Fibroblast of lung (primary cell): Measurements from ENCODE around the gene HSD3B7. TPM values are rescaled to one million over a fixed set of nuclear protein-coding genes. Genes with fewer than 3 reads are reported as not detected.

Experiments used
- DNase-seq, 2 donors: peaks; one replicate each; pipeline versions ENCODE4 v3.0.0 to v3.0.0-alpha.2; 2010; ENCODE audit warnings: low read depth in 2 of 2
- H2AFZ ChIP-seq: 2 replicates; pipeline ENCODE4 v1.5.1; 2012; ENCODE audit warnings: low read length, control low read depth, inconsistent platforms
- H3K27ac ChIP-seq: 2 replicates; pipeline ENCODE4 v1.5.1; 2011; ENCODE audit warnings: low read length, control low read depth; ENCODE audit not compliant: insufficient read depth
- H3K27me3 ChIP-seq: 2 replicates; pipeline ENCODE4 v1.5.1; 2011; ENCODE audit warnings: mild to moderate bottlenecking, low read length; ENCODE audit not compliant: control insufficient read depth, insufficient read depth
- H3K36me3 ChIP-seq: 2 replicates; pipeline ENCODE4 v1.5.1; 2011; ENCODE audit warnings: low read length; ENCODE audit not compliant: control insufficient read depth, insufficient read depth
- H3K4me1 ChIP-seq: 2 replicates; pipeline ENCODE4 v1.5.1; 2011; ENCODE audit warnings: low read length; ENCODE audit not compliant: control insufficient read depth, insufficient read depth; ENCODE audit errors: extremely low read depth
- H3K4me2 ChIP-seq: 2 replicates; pipeline ENCODE4 v1.5.1; 2011; ENCODE audit warnings: low read length, control low read depth; ENCODE audit not compliant: insufficient read depth; ENCODE audit errors: extremely low read depth
- H3K4me3 ChIP-seq, 4 experiments: fragments of 200-600 bp in 1 of 4; sonication (generic) in 1 of 4; replicated peaks in 1 of 4; 2 replicates each; pipeline ENCODE4 v1.5.1; 2011 to 2016; ENCODE audit warnings: low read length in 4 of 4, low read depth in 3 of 4, mild to moderate bottlenecking in 3 of 4, control low read depth in 2 of 4, inconsistent platforms in 1 of 4, mixed read lengths in 1 of 4; ENCODE audit not compliant: insufficient read depth in 1 of 4; ENCODE audit errors: control extremely low read depth in 1 of 4
- H3K79me2 ChIP-seq: 2 replicates; pipeline ENCODE4 v1.5.1; 2012; ENCODE audit warnings: mild to moderate bottlenecking, low read length, inconsistent platforms; ENCODE audit not compliant: control insufficient read depth, insufficient read depth
- H3K9ac ChIP-seq: 2 replicates; pipeline ENCODE4 v1.5.1; 2011; ENCODE audit warnings: mild to moderate bottlenecking, low read length, control low read depth; ENCODE audit not compliant: insufficient read depth
- H3K9me3 ChIP-seq: 2 replicates; pipeline ENCODE4 v1.5.1; 2012; ENCODE audit warnings: low read depth, low read length; ENCODE audit not compliant: control insufficient read depth, insufficient read depth
- H4K20me1 ChIP-seq: 2 replicates; pipeline ENCODE4 v1.5.1; 2011; ENCODE audit warnings: low read length; ENCODE audit not compliant: control insufficient read depth, insufficient read depth; ENCODE audit errors: extremely low read depth
- CTCF ChIP-seq, 2 donors: IDR thresholded peaks in 1 of 2; conservative IDR thresholded peaks in 1 of 2; 1 replicate in 1 of 2; 2 replicates in 1 of 2; pipeline ENCODE4 v1.5.1; 2011 to 2012; ENCODE audit warnings: low read length in 2 of 2, control low read depth in 1 of 2, inconsistent platforms in 1 of 2, low read depth in 1 of 2, mild to moderate bottlenecking in 1 of 2
- EZH2 ChIP-seq: IDR thresholded peaks from 2 replicates; pipeline ENCODE4 v1.5.1; 2012; ENCODE audit warnings: low read length, control low read depth, mild to moderate bottlenecking; ENCODE audit errors: missing control alignments
- polyA plus RNA-seq, 2 donors: library from polyadenylated mRNA; depleted of rRNA in 1 of 2; stranded (reverse) in 1 of 2; unstranded in 1 of 2; fragments of >200 nt; gene quantifications; 2 replicates each; pipeline ENCODE4 v1.2.1, GENCODE V29; 2011 to 2012; ENCODE audit warnings: missing spikeins in 1 of 2
- total RNA-seq: library from RNA; depleted of rRNA; stranded (reverse); fragments of >200 nt; gene quantifications from 2 replicates; pipeline ENCODE4 v1.2.1, GENCODE V29; 2014

Gene HSD3B7
- total and polyA plus RNA-seq, 2 donors (not counting 1 experiment from before 2014, with no cell fraction given): 13.2 to 47.9 TPM

- Histone ChIP-seq H3K27ac (no peak overlapping the region), H3K4me3 (no peak overlapping the region), H3K9ac (no peak overlapping the region)
These were observed 23.5 kb downstream of the HSD3B7 start for GRCh38 chr16:31008551-31008950.

GRCh38 chr16:31009120-31009519, 24.1 kb downstream of the HSD3B7 start:
- no peak overlapping the region for H3K4me3 ChIP-seq

More at GRCh38 chr16:31008551-31008950, 23.5 kb downstream of the HSD3B7 start:
- TF ChIP-seq EZH2: no peak
- TF ChIP-seq CTCF (conservative IDR thresholded peaks at IDR 0.05 in 1 of 2, IDR thresholded peaks at IDR 0.05 in 1 of 2; ENCODE audit: low read depth in 1 of 2, low read length in 2 of 2): no peak
- Histone ChIP-seq H3K4me2 (no peak overlapping the region), H3K9me3 (no peaks in the 10 kb centered on the region), H3K36me3 (no peaks in the 10 kb centered on the region), H4K20me1 (no peaks in the 10 kb centered on the region), H3K4me1 (peaks cover 10% of the 10 kb centered on the region), H3K27me3 (peaks cover 5% of the 10 kb centered on the region), H2AFZ (no peak overlapping the region), H3K79me2 (no peaks in the 10 kb centered on the region)
- DNase-seq: no peak

GRCh38 chr16:31009894-31010584, 25.0 kb downstream of the HSD3B7 start:
- Histone ChIP-seq H3K27ac (no peak overlapping the region), H2AFZ (no peak overlapping the region), H3K79me2 (no peaks in the 10 kb centered on the region), H4K20me1 (no peaks in the 10 kb centered on the region), H3K27me3 (peaks cover 7% of the 10 kb centered on the region), H3K36me3 (no peaks in the 10 kb centered on the region), H3K4me1 (peaks cover 10% of the 10 kb centered on the region), H3K9ac (no peak overlapping the region), H3K4me3 (peak overlapping the region; percentile 26 to 57 (median 40)), H3K9me3 (no peaks in the 10 kb centered on the region), H3K4me2 (peak overlapping the region; percentile 78)
- no peak for DNase-seq
- TF ChIP-seq CTCF (conservative IDR thresholded peaks at IDR 0.05 in 1 of 2, IDR thresholded peaks at IDR 0.05 in 1 of 2; ENCODE audit: low read depth in 1 of 2, low read length in 2 of 2) (no peak), EZH2 (no peak)

More at GRCh38 chr16:31009120-31009519, 24.1 kb downstream of the HSD3B7 start:
- H3K9me3 ChIP-seq: no peaks in the 10 kb centered on the region
- no peak overlapping the region for H3K9ac ChIP-seq
- H2AFZ ChIP-seq: no peak overlapping the region
- no peak for TF ChIP-seq EZH2
- no peak for TF ChIP-seq CTCF (conservative IDR thresholded peaks at IDR 0.05 in 1 of 2, IDR thresholded peaks at IDR 0.05 in 1 of 2; ENCODE audit: low read depth in 1 of 2, low read length in 2 of 2)
- H3K4me2 ChIP-seq: peak overlapping the region; percentile 78
- DNase-seq: no peak
- H3K36me3 ChIP-seq: no peaks in the 10 kb centered on the region
- H3K27me3 ChIP-seq: peaks cover 7% of the 10 kb centered on the region
- no peak overlapping the region for H3K27ac ChIP-seq
- no peaks in the 10 kb centered on the region for H3K79me2 ChIP-seq
- no peaks in the 10 kb centered on the region for H4K20me1 ChIP-seq
- H3K4me1 ChIP-seq: peaks cover 10% of the 10 kb centered on the region
